GM12878 (cell line): ENCODE results near the gene SNAP91. TPM values are rescaled to one million over a fixed set of nuclear protein-coding genes. Genes with fewer than 3 reads are reported as not detected.
A peak's percentile ranks its signal among the peaks of the same experiment; 100 is the strongest.

Source experiments
- BMI1 ChIP-seq: fragments of 450-650 bp; IDR thresholded peaks from 2 replicates; pipeline ENCODE4 v1.6.1; 2016; ENCODE audit warnings: mild to moderate bottlenecking, moderate library complexity, borderline replicate concordance
- BRCA1 ChIP-seq: IDR thresholded peaks from 2 replicates; pipeline ENCODE4 v1.6.1; 2011; ENCODE audit warnings: low read depth, low read length, improper control_type of control experiment
- CHD4 ChIP-seq: fragments of 200-600 bp; sonication (generic); IDR thresholded peaks from 2 replicates; pipeline ENCODE4 v1.6.1; 2016; ENCODE audit warnings: mild to moderate bottlenecking
- CREB1 ChIP-seq: IDR thresholded peaks from 2 replicates; pipeline ENCODE4 v1.6.1; 2012; ENCODE audit warnings: low read depth, mild to moderate bottlenecking, inconsistent platforms
- CUX1 ChIP-seq: IDR thresholded peaks from 2 replicates; pipeline ENCODE4 v1.6.1; 2012; ENCODE audit warnings: improper control_type of control experiment, low read depth, low read length; ENCODE audit not compliant: insufficient replicate concordance
- FOXM1 ChIP-seq: IDR thresholded peaks from 2 replicates; pipeline ENCODE4 v1.6.1; 2012; ENCODE audit warnings: low read depth, mild to moderate bottlenecking, inconsistent platforms, low read length, moderate library complexity
- IRF3 ChIP-seq: fragments of 450-650 bp; IDR thresholded peaks from 2 replicates; pipeline ENCODE4 v1.6.1; 2014; ENCODE audit warnings: mild to moderate bottlenecking
- JUNB ChIP-seq: IDR thresholded peaks from 2 replicates; pipeline ENCODE4 v1.6.1; 2016; ENCODE audit warnings: antibody characterized with exemption, mild to moderate bottlenecking
- KDM1A ChIP-seq: fragments of 200-600 bp; sonication (generic); IDR thresholded peaks from 2 replicates; pipeline ENCODE4 v1.6.1; 2016; ENCODE audit warnings: borderline replicate concordance
- LARP7 ChIP-seq: fragments of 450-650 bp; IDR thresholded peaks from 2 replicates; pipeline ENCODE4 v1.6.1; 2017; ENCODE audit warnings: mild to moderate bottlenecking
- NFYB ChIP-seq: IDR thresholded peaks from 2 replicates; pipeline ENCODE4 v1.6.1; 2011; ENCODE audit warnings: low read depth, mild to moderate bottlenecking, low read length, improper control_type of control experiment, moderate library complexity; ENCODE audit not compliant: insufficient read depth
- POLR2A ChIP-seq: IDR thresholded peaks from 2 replicates; pipeline ENCODE4 v1.6.1; 2011; ENCODE audit warnings: low read depth, mild to moderate bottlenecking, low read length
- POU2F2 ChIP-seq: IDR thresholded peaks from 3 replicates; pipeline ENCODE4 v1.6.1; 2011; ENCODE audit warnings: low read depth, mild to moderate bottlenecking, low read length, borderline replicate concordance
- REST ChIP-seq: IDR thresholded peaks from 2 replicates; pipeline ENCODE4 v1.6.1; 2012; ENCODE audit warnings: mild to moderate bottlenecking, low read depth, low read length
- TBL1XR1 ChIP-seq: IDR thresholded peaks from 2 replicates; pipeline ENCODE4 v1.6.1; 2012; ENCODE audit warnings: low read depth, low read length, improper control_type of control experiment
- TCF12 ChIP-seq: IDR thresholded peaks from 2 replicates; pipeline ENCODE4 v1.6.1; 2011; ENCODE audit warnings: low read depth, mild to moderate bottlenecking, low read length
- ZBTB40 ChIP-seq: fragments of 450-650 bp; IDR thresholded peaks from 2 replicates; pipeline ENCODE4 v1.6.1; 2016; ENCODE audit warnings: mild to moderate bottlenecking, moderate library complexity, borderline replicate concordance
- polyA plus RNA-seq, 11 experiments: library from polyadenylated mRNA; depleted of rRNA in 4 of 11; unstranded in 6 of 11; stranded (reverse) in 5 of 11; fragments of >200 nt; fragmentation: Nextera tagmentation in 4 of 11; fragmentation: Illumina TruSeq in 1 of 11; extraction: Ambion mirVana in 4 of 11; extraction: Trizol in 1 of 11; gene quantifications; 1 replicate in 1 of 11; 2 replicates in 10 of 11; pipeline versions ENCODE4 v1.2.1 to v1.2.3, GENCODE V29; 2011 to 2016; ENCODE audit warnings: inconsistent platforms in 2 of 11, missing spikeins in 2 of 11, low read depth in 1 of 11
- total RNA-seq, 4 experiments: library from RNA; depleted of rRNA in 3 of 4; stranded (reverse); fragments of >200 nt in 3 of 4; fragmentation: Illumina TruSeq in 1 of 4; extraction: Trizol in 1 of 4; gene quantifications; 2 replicates each; pipeline versions ENCODE4 v1.2.1 to v1.2.3, GENCODE V29; 2013 to 2021

The SNAP91 gene
- total and polyA plus RNA-seq, 10 of the 15 experiments (the other 5 are each of a cell fraction or from before 2014, with no cell fraction given) = 0.01 to 0.49 (median 0.12) TPM; not detected in 2

GRCh38 chr6:83708970-83709747 is at the start of gene SNAP91 (continued):
- no peak for TF ChIP-seq ZBTB40
- no peak for TF ChIP-seq FOXM1
- no peak for TF ChIP-seq JUNB
- no peak for TF ChIP-seq IRF3
- no peak for TF ChIP-seq KDM1A
- TF ChIP-seq TCF12 = no peak
- TF ChIP-seq TBL1XR1 = no peak
- TF ChIP-seq POU2F2 = no peak
- no peak for TF ChIP-seq NFYB
- TF ChIP-seq CREB1 = no peak
- no peak for TF ChIP-seq BMI1
- TF ChIP-seq LARP7 = 0 out of 2 replicates have a peak, but pooled peaks have one; percentile 26
- no peak for TF ChIP-seq CUX1
- no peak for TF ChIP-seq BRCA1
- no peak for TF ChIP-seq CHD4
- no peak for TF ChIP-seq POLR2A
- TF ChIP-seq REST = no peak
